Osteoblast (primary cell): Measurements from ENCODE around the gene PHACTR4. TPM values are rescaled to one million over a fixed set of nuclear protein-coding genes. Genes with fewer than 3 reads are reported as not detected.
"Not testable (repeated sequence)": the region's sequence is repeated elsewhere in the genome, so short reads cannot be mapped to it uniquely, and the experiment has no call there.

Experiments
- DNase-seq: peaks from one replicate; pipeline ENCODE4 v3.0.0; 2011; ENCODE audit warnings: low spot score, mixed read lengths; ENCODE audit not compliant: insufficient read length; ENCODE audit errors: missing footprints
- H2AFZ ChIP-seq: 2 replicates; pipeline ENCODE4 v1.6.0; 2011; ENCODE audit warnings: mild to moderate bottlenecking, low read length
- H3K27ac ChIP-seq: 2 replicates; pipeline ENCODE4 v1.5.1; 2011; ENCODE audit warnings: mild to moderate bottlenecking, low read depth, low read length, moderate library complexity
- H3K27me3 ChIP-seq: 2 replicates; pipeline ENCODE4 v1.6.0; 2012; ENCODE audit warnings: mild to moderate bottlenecking, control low read depth, inconsistent platforms, low read length, moderate library complexity; ENCODE audit not compliant: insufficient read depth
- H3K36me3 ChIP-seq: 2 replicates; pipeline ENCODE4 v1.5.1; 2011; ENCODE audit warnings: mild to moderate bottlenecking, low read length, control low read depth, moderate library complexity; ENCODE audit not compliant: insufficient read depth
- H3K4me1 ChIP-seq: 2 replicates; pipeline ENCODE4 v1.5.1; 2011; ENCODE audit warnings: mild to moderate bottlenecking, low read length, control low read depth, moderate library complexity; ENCODE audit not compliant: insufficient read depth
- H3K4me2 ChIP-seq: 2 replicates; pipeline ENCODE4 v1.6.0; 2011; ENCODE audit warnings: mild to moderate bottlenecking, low read length; ENCODE audit not compliant: insufficient read depth
- H3K4me3 ChIP-seq: fragments of 200-600 bp; sonication (generic); 3 replicates; pipeline ENCODE4 v1.5.1; 2012; ENCODE audit warnings: mild to moderate bottlenecking, low read length, inconsistent platforms; ENCODE audit not compliant: insufficient read depth
- H3K79me2 ChIP-seq: 2 replicates; pipeline ENCODE4 v1.6.0; 2012; ENCODE audit warnings: mild to moderate bottlenecking, low read length, control low read depth, inconsistent platforms; ENCODE audit not compliant: insufficient read depth
- H3K9me3 ChIP-seq: 2 replicates; pipeline ENCODE4 v1.5.1; 2011; ENCODE audit warnings: low read depth, low read length, control low read depth
- H4K20me1 ChIP-seq: 2 replicates; pipeline ENCODE4 v1.6.0; 2012; ENCODE audit warnings: mild to moderate bottlenecking, low read length, control low read depth; ENCODE audit not compliant: insufficient read depth
- total RNA-seq: library from RNA; depleted of rRNA; stranded (reverse); fragments of >200 nt; gene quantifications from 2 replicates; pipeline ENCODE4 v1.2.3, GENCODE V29; 2012
- TF ChIP-seq, protein P1 (sequence below): IDR thresholded peaks from 2 replicates; pipeline ENCODE4 v1.5.1; 2011; ENCODE audit warnings: mild to moderate bottlenecking, low read depth, low read length, moderate library complexity; ENCODE audit errors: extremely low read depth

The PHACTR4 gene
- total RNA-seq, 1 donor, result 12.7 TPM

DNA sequence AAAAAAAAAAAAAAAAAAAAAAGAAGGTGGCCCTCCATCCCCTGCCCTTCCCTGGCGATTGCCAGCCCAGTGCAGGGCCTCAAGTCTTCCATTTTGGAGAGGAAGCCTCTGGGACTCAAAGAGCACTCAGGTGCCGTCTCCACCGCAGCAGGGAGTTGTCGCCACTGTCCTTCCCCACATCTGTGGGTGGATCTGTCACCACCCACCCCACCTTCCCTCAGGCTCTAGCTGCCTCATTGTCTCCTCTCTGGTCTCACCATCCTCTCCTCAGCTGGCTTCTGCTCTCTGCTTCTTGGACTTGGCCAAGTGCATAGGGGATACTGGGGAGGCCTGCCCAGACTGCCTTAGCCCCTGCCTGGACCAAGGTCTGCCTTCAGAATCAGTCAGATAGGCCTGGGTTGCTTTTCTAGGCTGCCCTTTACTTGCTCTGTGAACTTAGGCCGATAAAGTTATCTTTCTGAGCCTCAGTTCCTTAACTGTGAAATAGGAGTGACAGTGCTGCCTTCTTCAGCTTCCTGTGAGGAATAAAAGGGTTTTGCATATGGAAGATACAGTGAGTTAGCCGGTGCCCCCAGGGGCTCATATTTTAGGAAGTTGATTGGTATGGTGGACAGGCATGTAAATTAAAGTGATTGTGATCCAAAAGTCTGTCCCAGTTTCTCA, 152.1 kb downstream of the PHACTR4 start:
- TF ChIP-seq, protein P1, sequence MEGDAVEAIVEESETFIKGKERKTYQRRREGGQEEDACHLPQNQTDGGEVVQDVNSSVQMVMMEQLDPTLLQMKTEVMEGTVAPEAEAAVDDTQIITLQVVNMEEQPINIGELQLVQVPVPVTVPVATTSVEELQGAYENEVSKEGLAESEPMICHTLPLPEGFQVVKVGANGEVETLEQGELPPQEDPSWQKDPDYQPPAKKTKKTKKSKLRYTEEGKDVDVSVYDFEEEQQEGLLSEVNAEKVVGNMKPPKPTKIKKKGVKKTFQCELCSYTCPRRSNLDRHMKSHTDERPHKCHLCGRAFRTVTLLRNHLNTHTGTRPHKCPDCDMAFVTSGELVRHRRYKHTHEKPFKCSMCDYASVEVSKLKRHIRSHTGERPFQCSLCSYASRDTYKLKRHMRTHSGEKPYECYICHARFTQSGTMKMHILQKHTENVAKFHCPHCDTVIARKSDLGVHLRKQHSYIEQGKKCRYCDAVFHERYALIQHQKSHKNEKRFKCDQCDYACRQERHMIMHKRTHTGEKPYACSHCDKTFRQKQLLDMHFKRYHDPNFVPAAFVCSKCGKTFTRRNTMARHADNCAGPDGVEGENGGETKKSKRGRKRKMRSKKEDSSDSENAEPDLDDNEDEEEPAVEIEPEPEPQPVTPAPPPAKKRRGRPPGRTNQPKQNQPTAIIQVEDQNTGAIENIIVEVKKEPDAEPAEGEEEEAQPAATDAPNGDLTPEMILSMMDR, result no peak
- Histone ChIP-seq H4K20me1 (peaks cover 14% of the 10 kb centered on the region), H3K4me3 (no peak overlapping the region), H3K4me2 (no peak overlapping the region), H3K9me3 (no peaks in the 10 kb centered on the region), H3K4me1 (peaks cover 18% of the 10 kb centered on the region), H3K79me2 (peaks cover 67% of the 10 kb centered on the region), H2AFZ (no peak overlapping the region), H3K36me3 (peaks cover 9% of the 10 kb centered on the region), H3K27me3 (no peaks in the 10 kb centered on the region), H3K27ac (no peak overlapping the region)
- no peak for DNase-seq

- H3K27me3 ChIP-seq, H3K36me3 ChIP-seq, H3K27ac ChIP-seq, H4K20me1 ChIP-seq, H3K4me2 ChIP-seq, DNase-seq, H2AFZ ChIP-seq, H3K9me3 ChIP-seq, H3K4me3 ChIP-seq: not testable (repeated sequence)
- H3K4me1 ChIP-seq, result peaks cover 15% of the 10 kb centered on the region
- peaks cover 74% of the 10 kb centered on the region for H3K79me2 ChIP-seq
These were observed 153.0 kb downstream of the PHACTR4 start for GRCh38 chr1:28522537-28522936.

DNA sequence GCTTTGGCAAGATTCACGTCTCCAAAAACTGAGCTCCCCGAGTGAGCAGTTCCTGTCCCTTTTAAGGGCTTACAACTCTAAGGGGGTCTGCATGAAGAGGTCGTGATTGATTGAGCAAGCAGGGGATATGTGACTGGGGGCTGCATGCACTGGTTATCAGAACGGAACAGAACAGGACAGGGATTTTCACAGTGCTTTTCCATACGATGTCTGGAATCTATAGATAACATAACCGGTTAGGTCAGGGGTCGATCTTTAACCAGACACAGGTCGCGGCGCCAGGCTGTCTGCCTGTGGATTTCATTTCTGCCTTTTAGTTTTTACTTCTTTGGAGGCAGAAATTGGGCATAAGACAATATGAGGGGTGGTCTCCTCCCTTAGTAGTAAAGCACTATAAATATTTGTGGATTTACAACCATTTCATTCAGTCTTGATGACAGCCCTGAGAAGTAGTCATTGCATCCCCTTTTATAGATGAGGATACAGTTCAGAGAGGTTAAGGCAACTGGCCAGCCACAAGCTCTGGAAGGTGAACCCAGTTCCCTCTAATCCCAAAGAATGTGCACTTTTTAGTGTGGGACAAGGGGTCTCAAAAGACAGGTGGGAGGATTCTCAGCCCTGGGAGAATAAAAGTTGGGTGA, 155.6 kb downstream of the PHACTR4 start:
- H2AFZ ChIP-seq, H3K4me3 ChIP-seq, H3K27me3 ChIP-seq, H4K20me1 ChIP-seq, H3K4me1 ChIP-seq, H3K36me3 ChIP-seq, H3K9me3 ChIP-seq, H3K4me2 ChIP-seq, DNase-seq: not testable (repeated sequence)
- peak overlapping the region; percentile 28 for H3K27ac ChIP-seq
- peaks cover 65% of the 10 kb centered on the region for H3K79me2 ChIP-seq

DNA sequence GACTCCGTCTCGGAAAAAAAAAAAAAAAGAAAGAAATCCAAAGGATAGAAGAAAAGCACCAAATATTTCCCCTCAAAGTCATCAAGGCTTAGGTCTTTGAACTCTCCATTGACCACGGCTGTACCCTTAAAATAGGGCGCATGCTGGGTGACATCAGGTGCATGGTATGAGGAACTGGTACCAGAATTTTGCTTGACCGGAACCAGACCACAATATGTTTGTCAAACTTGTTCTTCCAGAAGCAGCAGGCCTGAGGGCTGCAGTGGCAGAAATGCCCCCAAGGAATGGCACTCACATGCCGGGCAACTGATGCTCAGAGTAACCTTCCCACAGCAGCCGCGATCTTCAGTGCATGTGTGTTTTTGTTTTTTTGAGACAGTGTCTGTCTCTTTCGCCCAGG, 157.3 kb downstream of the PHACTR4 start:
- Histone ChIP-seq H3K79me2 (peaks cover 51% of the 10 kb centered on the region), H3K27me3 (no peaks in the 10 kb centered on the region), H3K4me1 (peaks cover 3% of the 10 kb centered on the region), H4K20me1 (no peaks in the 10 kb centered on the region), H3K9me3 (no peaks in the 10 kb centered on the region), H3K36me3 (peaks cover 19% of the 10 kb centered on the region), H3K27ac (peak overlapping the region; percentile 10), H2AFZ (no peak overlapping the region), H3K4me3 (no peak overlapping the region), H3K4me2 (no peak overlapping the region)
- TF ChIP-seq, protein P1, result no peak
- DNase-seq, result peak; percentile 84

- H3K36me3 ChIP-seq, result peaks cover 22% of the 10 kb centered on the region
- TF ChIP-seq, protein P1, result no peak
- no peak overlapping the region for H3K4me2 ChIP-seq
- H3K4me1 ChIP-seq, result peaks cover 3% of the 10 kb centered on the region
- peak; percentile 44 for DNase-seq
- no peak overlapping the region for H3K4me3 ChIP-seq
- H3K9me3 ChIP-seq, result no peaks in the 10 kb centered on the region
- H3K27me3 ChIP-seq, result no peaks in the 10 kb centered on the region
- no peaks in the 10 kb centered on the region for H4K20me1 ChIP-seq
- H2AFZ ChIP-seq, result no peak overlapping the region
- H3K79me2 ChIP-seq, result peaks cover 24% of the 10 kb centered on the region
- H3K27ac ChIP-seq, result no peak overlapping the region
These were observed 160.9 kb downstream of the PHACTR4 start for GRCh38 chr1:28530456-28530855.
